PFSK-1 (cell line): ENCODE data around the gene CRYBA4.

Experiments used
- FOXP2 ChIP-seq: optimal IDR thresholded peaks from 2 replicates; pipeline ENCODE3; 2011; ENCODE audit warnings: borderline replicate concordance, control low read depth, inconsistent platforms; ENCODE audit not compliant: insufficient read depth; ENCODE audit errors: extremely low read length, extremely low read depth
- POLR2AphosphoS5 ChIP-seq: IDR thresholded peaks from 2 replicates; pipeline ENCODE4 v1.6.1; 2012; ENCODE audit warnings: low read depth, mild to moderate bottlenecking, control low read depth, low read length, moderate library complexity
- REST ChIP-seq, 2 experiments: IDR thresholded peaks; 2 replicates each; pipeline versions ENCODE4 v1.6.1 to v1.8.0; 2011 to 2012; ENCODE audit warnings: low read depth in 2 of 2, low read length in 2 of 2, control low read depth in 1 of 2, inconsistent platforms in 1 of 2, mild to moderate bottlenecking in 1 of 2, moderate library complexity in 1 of 2; ENCODE audit not compliant: insufficient read depth in 1 of 2
- SIN3A ChIP-seq: IDR thresholded peaks from 2 replicates; pipeline ENCODE4 v1.6.1; 2012; ENCODE audit warnings: mild to moderate bottlenecking, low read length, moderate library complexity, borderline replicate concordance; ENCODE audit not compliant: insufficient read depth
- TAF1 ChIP-seq: IDR thresholded peaks from 2 replicates; pipeline ENCODE4 v1.6.1; 2012; ENCODE audit warnings: low read length, control low read depth, borderline replicate concordance; ENCODE audit not compliant: insufficient read depth

The CRYBA4 gene

GRCh38 chr22:26610996-26611395 is 10.8 kb upstream of the CRYBA4 start:
- TF ChIP-seq POLR2AphosphoS5 (no peak), TAF1 (no peak), SIN3A (no peak)

- TF ChIP-seq SIN3A (no peak), FOXP2 (no peak), TAF1 (no peak), REST (IDR thresholded peaks at IDR 0.05; ENCODE audit: insufficient read depth in 1 of 2, low read depth in 2 of 2, low read length in 2 of 2) (no peak), POLR2AphosphoS5 (no peak)
Observed at GRCh38 chr22:26612652-26613051, 9.1 kb upstream of the CRYBA4 start.

GRCh38 chr22:26614322-26614721 is 7.4 kb upstream of the CRYBA4 start:
- TF ChIP-seq TAF1 = no peak
- TF ChIP-seq FOXP2 = no peak
- no peak for TF ChIP-seq REST (IDR thresholded peaks at IDR 0.05; ENCODE audit: insufficient read depth in 1 of 2, low read depth in 2 of 2, low read length in 2 of 2)
- no peak for TF ChIP-seq POLR2AphosphoS5
- TF ChIP-seq SIN3A = no peak

- TF ChIP-seq SIN3A (no peak), POLR2AphosphoS5 (no peak)
Observed at GRCh38 chr22:26615149-26615548, 6.6 kb upstream of the CRYBA4 start.

- TF ChIP-seq FOXP2 (no peak), REST (IDR thresholded peaks at IDR 0.05; ENCODE audit: insufficient read depth in 1 of 2, low read depth in 2 of 2, low read length in 2 of 2) (no peak), POLR2AphosphoS5 (no peak), SIN3A (no peak), TAF1 (no peak)
Observed at GRCh38 chr22:26615830-26616435, 5.8 kb upstream of the CRYBA4 start.

GRCh38 chr22:26616650-26617049 is 5.1 kb upstream of the CRYBA4 start:
- TF ChIP-seq TAF1 (no peak), REST (IDR thresholded peaks at IDR 0.05; ENCODE audit: insufficient read depth in 1 of 2, low read depth in 2 of 2, low read length in 2 of 2) (no peak), SIN3A (no peak), FOXP2 (no peak), POLR2AphosphoS5 (no peak)
